ENCODE results near the gene SPACA4. TPM values are rescaled to one million over a fixed set of nuclear protein-coding genes. Genes with fewer than 3 reads are reported as not detected.
A peak's percentile ranks its signal among the peaks of the same experiment; 100 is the strongest.

Gene SPACA4
- total and polyA plus RNA-seq, 4 donors, result not detected

DNA sequence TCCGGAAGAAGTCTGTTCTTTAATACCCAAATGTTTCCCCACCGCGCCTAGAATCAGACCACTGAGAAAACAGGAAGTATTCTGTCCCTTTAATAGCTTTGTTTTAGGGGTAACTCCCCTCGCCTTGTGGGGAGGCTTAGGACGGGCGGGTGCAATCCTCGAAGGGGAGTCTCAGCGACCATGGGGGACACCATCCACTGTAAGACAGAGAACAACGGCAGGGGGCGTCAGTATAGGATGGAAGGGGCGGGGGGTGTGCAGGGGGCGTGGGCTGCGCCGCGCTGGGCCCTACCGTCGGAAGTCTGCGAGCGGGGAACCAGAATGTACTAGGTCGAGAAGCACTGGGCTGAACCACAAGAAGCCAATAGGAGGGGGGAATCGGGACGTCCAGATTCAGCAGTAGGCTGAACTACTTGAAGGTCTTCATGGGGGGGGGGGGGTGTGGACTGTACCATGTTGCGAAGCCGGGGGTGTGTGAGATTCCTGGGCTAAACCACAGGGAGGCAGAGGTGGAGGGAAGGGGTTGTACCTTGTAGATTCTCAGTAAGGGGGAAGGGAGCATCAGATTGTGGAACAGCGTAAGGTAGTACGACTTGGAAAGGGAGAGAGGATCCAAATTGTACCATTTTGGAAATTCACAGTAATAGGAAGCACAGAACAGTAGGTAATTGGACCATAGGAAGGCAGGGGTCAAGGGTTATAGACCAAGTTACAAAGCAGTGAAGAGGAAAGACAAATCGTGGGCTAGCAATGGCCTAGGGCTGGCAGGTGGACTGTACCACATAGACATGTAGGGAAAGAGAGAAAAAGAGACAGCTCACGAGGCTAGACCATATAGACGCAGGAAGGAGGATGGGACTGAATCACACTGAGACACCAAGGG is 31.6 kb downstream of the SPACA4 start:
- H3K36me3 ChIP-seq (ENCODE audit: control insufficient read depth in 4 of 4, insufficient read depth in 3 of 4, low read depth in 1 of 4, low read length in 3 of 4), result no peaks in the 10 kb centered on the region
- H3K4me1 ChIP-seq (ENCODE audit: control insufficient read depth in 4 of 4, insufficient read depth in 4 of 4, low read length in 3 of 4), result peaks cover 12 to 47% (median 37%) of the 10 kb centered on the region in 4 donors
- 10% methylated on average over 29 of the region's 29 CpGs for WGBS
- H3K27me3 ChIP-seq (ENCODE audit: control insufficient read depth in 4 of 4, insufficient read depth in 4 of 4, low read length in 3 of 4), result no peaks in the 10 kb centered on the region
- no peaks in the 10 kb centered on the region for H3K9me3 ChIP-seq (ENCODE audit: control insufficient read depth in 4 of 4, low read length in 3 of 4)
- peak overlapping the region; percentile 98 to 99 for H3K27ac ChIP-seq (ENCODE audit: low read depth in 1 of 2, low read length in 2 of 2)
- TF ChIP-seq, protein P1, sequence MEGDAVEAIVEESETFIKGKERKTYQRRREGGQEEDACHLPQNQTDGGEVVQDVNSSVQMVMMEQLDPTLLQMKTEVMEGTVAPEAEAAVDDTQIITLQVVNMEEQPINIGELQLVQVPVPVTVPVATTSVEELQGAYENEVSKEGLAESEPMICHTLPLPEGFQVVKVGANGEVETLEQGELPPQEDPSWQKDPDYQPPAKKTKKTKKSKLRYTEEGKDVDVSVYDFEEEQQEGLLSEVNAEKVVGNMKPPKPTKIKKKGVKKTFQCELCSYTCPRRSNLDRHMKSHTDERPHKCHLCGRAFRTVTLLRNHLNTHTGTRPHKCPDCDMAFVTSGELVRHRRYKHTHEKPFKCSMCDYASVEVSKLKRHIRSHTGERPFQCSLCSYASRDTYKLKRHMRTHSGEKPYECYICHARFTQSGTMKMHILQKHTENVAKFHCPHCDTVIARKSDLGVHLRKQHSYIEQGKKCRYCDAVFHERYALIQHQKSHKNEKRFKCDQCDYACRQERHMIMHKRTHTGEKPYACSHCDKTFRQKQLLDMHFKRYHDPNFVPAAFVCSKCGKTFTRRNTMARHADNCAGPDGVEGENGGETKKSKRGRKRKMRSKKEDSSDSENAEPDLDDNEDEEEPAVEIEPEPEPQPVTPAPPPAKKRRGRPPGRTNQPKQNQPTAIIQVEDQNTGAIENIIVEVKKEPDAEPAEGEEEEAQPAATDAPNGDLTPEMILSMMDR (IDR thresholded peaks at IDR 0.05; ENCODE audit: low read depth, low read length, missing input control), result peak; percentile 6
- no peak for TF ChIP-seq HNF4A (conservative IDR thresholded peaks at IDR 0.05)
- TF ChIP-seq NR2F2 (IDR thresholded peaks at IDR 0.05), result peak; percentile 49
- peak; percentile 7 for TF ChIP-seq FOXA1 (IDR thresholded peaks at IDR 0.05)
- no peak for TF ChIP-seq FOXA2 (IDR thresholded peaks at IDR 0.05)
- TF ChIP-seq SP1 (IDR thresholded peaks at IDR 0.05), result no peak
- TF ChIP-seq RXRA (IDR thresholded peaks at IDR 0.05), result no peak
- TF ChIP-seq YY1 (IDR thresholded peaks at IDR 0.05), result peak; percentile 25
- peak in 1 of 2 donors; percentile 7 for TF ChIP-seq GABPA (IDR thresholded peaks at IDR 0.05 in 1 of 2, conservative IDR thresholded peaks at IDR 0.05 in 1 of 2)
- TF ChIP-seq HNF4G (IDR thresholded peaks at IDR 0.05), result no peak
- TF ChIP-seq JUND (IDR thresholded peaks at IDR 0.05), result no peak
- TF ChIP-seq TAF1 (conservative IDR thresholded peaks at IDR 0.05), result no peak
- TF ChIP-seq EGR1 (IDR thresholded peaks at IDR 0.05; ENCODE audit: low read depth in 2 of 2), result no peak
- no peak for TF ChIP-seq RAD21 (IDR thresholded peaks at IDR 0.05)
- TF ChIP-seq REST (IDR thresholded peaks at IDR 0.05), result no peak
- H3K9ac ChIP-seq (ENCODE audit: low read depth in 1 of 2, low read length in 2 of 2), result peak overlapping the region; percentile 72 to 94
- H3K4me3 ChIP-seq (ENCODE audit: low read depth in 1 of 3, low read length in 3 of 3), result peak overlapping the region; percentile 56 to 86 (median 59)
- DNase-seq (ENCODE audit: low spot score), result peak; percentile 75

- TF ChIP-seq GABPA (IDR thresholded peaks at IDR 0.05 in 1 of 2, conservative IDR thresholded peaks at IDR 0.05 in 1 of 2) (no peak), FOXA1 (IDR thresholded peaks at IDR 0.05) (peak; percentile 3), NR2F2 (IDR thresholded peaks at IDR 0.05) (no peak), RAD21 (IDR thresholded peaks at IDR 0.05) (no peak), MAX (IDR thresholded peaks at IDR 0.05) (no peak), EGR1 (IDR thresholded peaks at IDR 0.05; ENCODE audit: low read depth in 2 of 2) (no peak)
- Histone ChIP-seq H3K9me3 (ENCODE audit: control insufficient read depth in 4 of 4, low read length in 3 of 4) (no peaks in the 10 kb centered on the region), H3K4me3 (ENCODE audit: low read depth in 1 of 3, low read length in 3 of 3) (no peak overlapping the region), H3K27ac (ENCODE audit: low read depth in 1 of 2, low read length in 2 of 2) (peak overlapping the region in 1 of 2 donors; percentile 98), H3K36me3 (ENCODE audit: control insufficient read depth in 4 of 4, insufficient read depth in 3 of 4, low read depth in 1 of 4, low read length in 3 of 4) (no peaks in the 10 kb centered on the region), H3K27me3 (ENCODE audit: control insufficient read depth in 4 of 4, insufficient read depth in 4 of 4, low read length in 3 of 4) (no peaks in the 10 kb centered on the region), H3K4me1 (ENCODE audit: control insufficient read depth in 4 of 4, insufficient read depth in 4 of 4, low read length in 3 of 4) (peaks cover 9 to 40% (median 30%) of the 10 kb centered on the region in 4 donors), H3K9ac (ENCODE audit: low read depth in 1 of 2, low read length in 2 of 2) (no peak overlapping the region)
- DNase-seq (ENCODE audit: low spot score), result no peak
- 79% methylated on average over 16 of the region's 16 CpGs for WGBS
Measured at GRCh38 chr19:48638831-48639381, 32.4 kb downstream of the SPACA4 start.

Measured in liver (tissue), 9 donors.